RWPE2 (cell line): ENCODE data around the gene TCTN3.
"Not testable (repeated sequence)": the region's sequence is repeated elsewhere in the genome, so short reads cannot be mapped to it uniquely, and the experiment has no call there.

Source experiments
- ATAC-seq: fragments of 200-7000 bp; cut with Tn5 transposase; 3 replicates; pipeline ENCODE4 v1.9.1; 2021; ENCODE audit warnings: low read depth
- DNase-seq: peaks from one replicate; pipeline ENCODE4 v3.0.0-alpha.2; 2020; ENCODE audit warnings: low spot score
- H3K27ac ChIP-seq: fragments of 450-650 bp; 2 replicates; pipeline ENCODE4 v1.5.1; 2017; ENCODE audit warnings: mild to moderate bottlenecking; ENCODE audit not compliant: poor library complexity, severe bottlenecking
- H3K27me3 ChIP-seq: fragments of 250-450 bp; sonication (Bioruptor Pico); 2 replicates; pipeline ENCODE4 v1.5.1; 2021; ENCODE audit warnings: mild to moderate bottlenecking, moderate library complexity; ENCODE audit not compliant: insufficient read depth, poor library complexity, severe bottlenecking
- H3K36me3 ChIP-seq: fragments of 250-450 bp; sonication (Bioruptor Pico); 2 replicates; pipeline ENCODE4 v1.5.1; 2020; ENCODE audit warnings: low read depth, mild to moderate bottlenecking, moderate library complexity
- H3K4me1 ChIP-seq: fragments of 250-450 bp; sonication (Bioruptor Pico); 2 replicates; pipeline ENCODE4 v1.5.1; 2021; ENCODE audit warnings: mild to moderate bottlenecking, moderate library complexity; ENCODE audit not compliant: insufficient read depth, poor library complexity, severe bottlenecking
- H3K4me3 ChIP-seq: fragments of 250-450 bp; sonication (Bioruptor Pico); 2 replicates; pipeline ENCODE4 v1.5.1; 2021; ENCODE audit warnings: mild to moderate bottlenecking, moderate library complexity; ENCODE audit not compliant: severe bottlenecking
- H3K9me3 ChIP-seq: fragments of 250-450 bp; sonication (Bioruptor Pico); 2 replicates; pipeline ENCODE4 v1.5.1; 2021; ENCODE audit warnings: mild to moderate bottlenecking, moderate library complexity; ENCODE audit not compliant: severe bottlenecking
- TF ChIP-seq, protein P1 (sequence below): fragments of 450-650 bp; IDR thresholded peaks from one replicate; pipeline ENCODE4 v1.5.1; 2017; ENCODE audit warnings: mild to moderate bottlenecking, moderate library complexity; ENCODE audit not compliant: poor library complexity, severe bottlenecking

The TCTN3 gene

DNA sequence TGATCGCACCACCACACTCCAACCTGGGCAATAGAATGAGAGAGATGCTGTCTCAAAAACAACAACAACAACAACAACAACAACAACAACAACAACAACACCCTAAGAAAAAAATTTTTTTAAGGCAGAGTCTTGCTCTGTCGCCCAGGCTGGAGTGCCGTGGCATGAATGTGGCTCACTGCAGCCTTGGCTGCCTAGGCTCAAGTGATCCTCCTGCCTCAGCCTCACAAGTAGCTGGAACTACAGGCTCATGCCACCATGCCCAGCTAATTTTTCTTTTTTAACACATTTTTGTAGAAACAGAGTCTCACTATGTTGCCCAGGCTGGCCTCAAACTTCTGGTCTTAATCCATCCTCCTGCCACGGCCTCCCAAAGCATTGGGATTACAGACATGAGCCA is 55.8 kb downstream of the TCTN3 start:
- Histone ChIP-seq H3K27ac (no peak overlapping the region), H3K36me3 (peaks cover 75% of the 10 kb centered on the region), H3K27me3 (no peaks in the 10 kb centered on the region), H3K4me1 (no peaks in the 10 kb centered on the region), H3K9me3 (no peaks in the 10 kb centered on the region), H3K4me3 (no peak overlapping the region)
- ATAC-seq (no peak), DNase-seq (no peak)
- TF ChIP-seq, protein P1, sequence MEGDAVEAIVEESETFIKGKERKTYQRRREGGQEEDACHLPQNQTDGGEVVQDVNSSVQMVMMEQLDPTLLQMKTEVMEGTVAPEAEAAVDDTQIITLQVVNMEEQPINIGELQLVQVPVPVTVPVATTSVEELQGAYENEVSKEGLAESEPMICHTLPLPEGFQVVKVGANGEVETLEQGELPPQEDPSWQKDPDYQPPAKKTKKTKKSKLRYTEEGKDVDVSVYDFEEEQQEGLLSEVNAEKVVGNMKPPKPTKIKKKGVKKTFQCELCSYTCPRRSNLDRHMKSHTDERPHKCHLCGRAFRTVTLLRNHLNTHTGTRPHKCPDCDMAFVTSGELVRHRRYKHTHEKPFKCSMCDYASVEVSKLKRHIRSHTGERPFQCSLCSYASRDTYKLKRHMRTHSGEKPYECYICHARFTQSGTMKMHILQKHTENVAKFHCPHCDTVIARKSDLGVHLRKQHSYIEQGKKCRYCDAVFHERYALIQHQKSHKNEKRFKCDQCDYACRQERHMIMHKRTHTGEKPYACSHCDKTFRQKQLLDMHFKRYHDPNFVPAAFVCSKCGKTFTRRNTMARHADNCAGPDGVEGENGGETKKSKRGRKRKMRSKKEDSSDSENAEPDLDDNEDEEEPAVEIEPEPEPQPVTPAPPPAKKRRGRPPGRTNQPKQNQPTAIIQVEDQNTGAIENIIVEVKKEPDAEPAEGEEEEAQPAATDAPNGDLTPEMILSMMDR = no peak

DNA sequence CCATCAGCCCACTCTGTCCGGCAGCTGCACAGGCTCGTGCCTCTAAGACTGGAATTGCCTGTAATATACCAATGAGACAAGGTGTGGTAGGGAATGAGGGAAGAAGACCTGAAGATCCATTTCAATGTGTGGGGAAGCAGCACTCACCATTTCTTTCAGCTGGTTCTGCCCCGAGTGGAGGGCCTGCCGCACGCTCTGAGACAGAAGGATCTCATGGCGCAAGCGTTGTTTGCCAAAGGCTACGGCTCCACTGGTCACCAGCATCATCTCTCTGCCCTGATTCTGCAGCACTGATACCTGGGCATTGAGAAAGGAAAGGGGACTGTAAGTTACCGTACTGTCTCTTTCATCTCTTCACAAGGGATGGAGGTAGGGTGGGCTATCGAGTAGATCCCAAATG is 56.6 kb downstream of the TCTN3 start:
- Histone ChIP-seq H3K4me3 (no peak overlapping the region), H3K36me3 (peaks cover 75% of the 10 kb centered on the region), H3K4me1 (no peaks in the 10 kb centered on the region), H3K9me3 (no peaks in the 10 kb centered on the region), H3K27me3 (no peaks in the 10 kb centered on the region), H3K27ac (no peak overlapping the region)
- ATAC-seq = no peak
- no peak for DNase-seq
- TF ChIP-seq, protein P1 = no peak

DNA sequence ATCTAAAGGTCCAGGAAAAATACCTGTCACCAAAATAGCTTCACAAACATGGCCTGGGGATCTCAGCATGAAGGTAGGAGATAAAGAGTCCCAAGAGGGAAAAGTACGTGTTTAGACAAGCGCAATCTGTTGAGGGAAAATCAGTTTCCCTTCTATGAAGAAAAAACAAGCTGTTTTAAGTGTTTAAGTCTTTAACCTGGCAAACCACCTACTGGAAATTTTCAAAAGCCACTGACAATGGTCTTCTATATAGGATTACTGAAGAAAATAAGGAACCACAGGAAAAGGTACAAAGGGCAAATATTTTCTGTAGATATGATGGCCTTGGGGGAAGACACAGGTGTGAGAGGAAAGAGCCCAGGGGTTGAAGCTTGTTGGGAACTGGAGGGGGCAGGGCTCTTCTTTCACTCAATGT is 58.4 kb downstream of the TCTN3 start:
- no peak overlapping the region for H3K27ac ChIP-seq
- DNase-seq (no peak), ATAC-seq (no peak)
- H3K9me3 ChIP-seq = no peaks in the 10 kb centered on the region
- peaks cover 77% of the 10 kb centered on the region for H3K36me3 ChIP-seq
- TF ChIP-seq, protein P1 = no peak
- no peaks in the 10 kb centered on the region for H3K27me3 ChIP-seq
- H3K4me3 ChIP-seq = no peak overlapping the region
- H3K4me1 ChIP-seq = no peaks in the 10 kb centered on the region

DNA sequence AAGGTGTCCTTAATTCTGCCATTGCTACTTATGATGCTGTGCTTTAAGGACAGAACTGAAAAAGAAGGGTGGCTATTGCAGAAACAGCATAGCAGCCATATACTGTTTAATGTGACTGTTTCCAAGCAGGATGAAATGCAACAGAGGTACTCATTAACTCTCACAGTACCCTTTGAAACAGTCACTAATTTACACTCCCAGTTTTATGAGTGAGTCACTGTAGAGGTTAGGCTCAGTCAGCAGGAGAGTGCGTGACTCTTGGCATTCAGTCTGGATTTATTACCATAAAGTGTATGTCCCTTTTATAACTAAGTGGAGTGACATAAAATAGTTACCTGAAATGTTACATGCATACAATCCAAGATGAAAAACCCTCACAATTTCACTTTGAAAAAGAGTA is 64.9 kb downstream of the TCTN3 start:
- DNase-seq (no peak), ATAC-seq (no peak)
- TF ChIP-seq, protein P1 = no peak
- Histone ChIP-seq H3K9me3 (no peaks in the 10 kb centered on the region), H3K4me1 (no peaks in the 10 kb centered on the region), H3K27me3 (no peaks in the 10 kb centered on the region), H3K27ac (no peak overlapping the region), H3K36me3 (peaks cover 84% of the 10 kb centered on the region), H3K4me3 (no peak overlapping the region)

DNA sequence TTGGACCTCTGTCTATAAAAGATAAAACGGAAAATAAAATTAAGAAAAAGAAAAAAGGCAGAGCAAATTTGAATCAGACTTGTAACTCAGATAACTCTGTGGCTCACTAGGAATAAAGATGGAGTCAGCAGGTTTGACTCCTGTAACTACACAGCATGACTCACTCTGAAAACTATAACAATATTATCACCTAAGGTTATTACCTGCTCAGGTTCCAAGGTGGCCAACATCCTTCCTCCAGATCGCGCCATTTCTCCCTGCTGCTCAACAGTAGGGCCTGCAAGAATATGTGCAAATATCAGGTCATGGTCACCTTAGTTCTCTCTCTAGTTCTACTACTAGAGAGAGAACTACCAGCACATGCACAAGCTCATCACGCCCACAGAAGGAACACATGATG is 67.2 kb downstream of the TCTN3 start:
- TF ChIP-seq, protein P1 = no peak
- DNase-seq = no peak
- Histone ChIP-seq H3K9me3 (no peaks in the 10 kb centered on the region), H3K4me3 (no peak overlapping the region), H3K4me1 (no peaks in the 10 kb centered on the region), H3K27me3 (no peaks in the 10 kb centered on the region), H3K36me3 (peaks cover 86% of the 10 kb centered on the region), H3K27ac (no peak overlapping the region)
- ATAC-seq = no peak

DNA sequence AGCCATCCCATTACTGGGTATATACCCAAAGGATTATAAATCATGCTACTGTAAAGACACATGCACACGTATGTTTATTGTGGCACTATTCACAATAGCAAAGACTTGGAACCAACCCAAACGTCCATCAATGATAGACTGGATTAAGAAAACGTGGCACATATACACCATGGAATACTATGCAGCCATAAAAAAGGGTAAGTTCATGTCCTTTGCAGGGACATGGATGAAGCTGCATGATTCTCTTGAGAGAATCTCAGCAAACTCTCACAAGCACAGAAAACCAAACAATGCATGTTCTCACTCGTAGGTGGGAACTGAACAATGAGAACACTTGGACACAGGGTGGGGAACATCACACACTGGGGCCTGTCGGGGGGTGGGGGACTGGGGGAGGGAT is 73.3 kb downstream of the TCTN3 start:
- not testable (repeated sequence) for H3K27me3 ChIP-seq, H3K9me3 ChIP-seq, H3K4me3 ChIP-seq, H3K27ac ChIP-seq, DNase-seq, ATAC-seq, H3K4me1 ChIP-seq
- peaks cover 70% of the 10 kb centered on the region for H3K36me3 ChIP-seq
